ENCODE results near the gene ROBO3.

ROBO3 gene

GRCh38 chr11:124891373-124891861 lies 26.2 kb downstream of the ROBO3 start:
- no peak for DNase-seq (ENCODE audit: low read depth in 2 of 2)

GRCh38 chr11:124892146-124892545 lies 26.9 kb downstream of the ROBO3 start:
- DNase-seq (ENCODE audit: low read depth in 2 of 2), result no peak

GRCh38 chr11:124892750-124893454 lies 27.7 kb downstream of the ROBO3 start:
- no peak for DNase-seq (ENCODE audit: low read depth in 2 of 2)

GRCh38 chr11:124893781-124894401 lies 28.7 kb downstream of the ROBO3 start:
- no peak for DNase-seq (ENCODE audit: low read depth in 2 of 2)

- DNase-seq (ENCODE audit: low read depth in 2 of 2), result no peak
These were observed 29.6 kb downstream of the ROBO3 start for GRCh38 chr11:124894606-124895430.

- no peak for DNase-seq (ENCODE audit: low read depth in 2 of 2)
These were observed 30.3 kb downstream of the ROBO3 start for GRCh38 chr11:124895471-124895971.

- DNase-seq (ENCODE audit: low read depth in 2 of 2), result no peak
These were observed 31.0 kb downstream of the ROBO3 start for GRCh38 chr11:124896071-124896750.

GRCh38 chr11:124896821-124897391 lies 31.7 kb downstream of the ROBO3 start:
- no peak for DNase-seq (ENCODE audit: low read depth in 2 of 2)

GRCh38 chr11:124897674-124898262 lies 32.5 kb downstream of the ROBO3 start, which contains the start of gene ROBO4:
Gene ROBO4 (minus strand): TSS chr11:124897865. CDS start chr11:124897795, 70 bp downstream.
- DNase-seq (ENCODE audit: low read depth in 2 of 2), result no peak

GRCh38 chr11:124898263-124898680 lies 33.0 kb downstream of the ROBO3 start:
- no peak for DNase-seq (ENCODE audit: low read depth in 2 of 2)

- DNase-seq (ENCODE audit: low read depth in 2 of 2), result no peak
These were observed 33.5 kb downstream of the ROBO3 start for GRCh38 chr11:124898711-124899110.

- no peak for DNase-seq (ENCODE audit: low read depth in 2 of 2)
These were observed 34.3 kb downstream of the ROBO3 start for GRCh38 chr11:124899383-124900145.

GRCh38 chr11:124900464-124900863 lies 35.2 kb downstream of the ROBO3 start:
- no peak for DNase-seq (ENCODE audit: low read depth in 2 of 2)

GRCh38 chr11:124902616-124903015 lies 37.4 kb downstream of the ROBO3 start:
- no peak for DNase-seq (ENCODE audit: low read depth in 2 of 2)

GRCh38 chr11:124915541-124916369 lies 50.5 kb downstream of the ROBO3 start:
- DNase-seq (ENCODE audit: low read depth in 2 of 2), result no peak

GRCh38 chr11:124916370-124916710 lies 51.1 kb downstream of the ROBO3 start:
- DNase-seq (ENCODE audit: low read depth in 2 of 2), result no peak

- no peak for DNase-seq (ENCODE audit: low read depth in 2 of 2)
These were observed 51.9 kb downstream of the ROBO3 start for GRCh38 chr11:124917115-124917637.

- no peak for DNase-seq (ENCODE audit: low read depth in 2 of 2)
These were observed 53.7 kb downstream of the ROBO3 start, which contains the start of gene HEPN1 for GRCh38 chr11:124918950-124919349. Gene HEPN1 (plus strand): TSS chr11:124919250.

GRCh38 chr11:124919898-124920297 lies 54.7 kb downstream of the ROBO3 start:
- no peak for DNase-seq (ENCODE audit: low read depth in 2 of 2)

Data from stimulated activated CD8-positive, alpha-beta memory T cell treated with anti-CD3 and anti-CD28 coated beads, Interleukin-7, amount 100 ng/mL, for 4 hours (primary cell).